Testis (tissue), 2 donors: Measurements from ENCODE around the gene ZNF660.

Experiments
- POLR2A ChIP-seq: fragments of 450-650 bp; IDR thresholded peaks from one replicate; pipeline ENCODE4 v1.6.1; 2017; ENCODE audit warnings: antibody characterized with exemption, mild to moderate bottlenecking, moderate library complexity
- TF ChIP-seq, protein P1 (sequence below), 3 experiments: fragments of 450-650 bp in 2 of 3; fragments of 200-600 bp in 1 of 3; sonication (generic) in 1 of 3; IDR thresholded peaks; one replicate each; pipeline ENCODE4 v1.5.1; 2016 to 2019; ENCODE audit warnings: antibody characterized with exemption in 3 of 3, mild to moderate bottlenecking in 2 of 3, moderate library complexity in 1 of 3

DNA sequence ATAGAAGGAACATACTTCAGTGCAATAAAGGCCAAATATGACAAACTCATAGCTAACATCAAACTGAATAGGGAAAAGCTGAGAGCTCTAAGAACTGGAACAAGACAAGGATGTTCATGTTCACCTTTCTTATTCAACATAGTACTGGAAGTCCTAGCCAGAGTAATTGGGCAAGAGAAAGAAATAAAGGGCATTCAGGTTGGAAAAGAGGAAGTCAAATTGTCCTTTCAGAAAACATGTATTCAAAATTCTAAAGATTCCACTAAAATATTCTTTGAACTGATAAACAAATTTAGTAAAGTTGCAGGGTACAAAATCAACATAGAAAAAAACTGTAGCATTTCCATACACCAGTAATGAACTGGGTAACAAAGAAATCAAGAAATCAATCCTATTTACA is 27.9 kb downstream of the ZNF660 start:
- TF ChIP-seq, protein P1, sequence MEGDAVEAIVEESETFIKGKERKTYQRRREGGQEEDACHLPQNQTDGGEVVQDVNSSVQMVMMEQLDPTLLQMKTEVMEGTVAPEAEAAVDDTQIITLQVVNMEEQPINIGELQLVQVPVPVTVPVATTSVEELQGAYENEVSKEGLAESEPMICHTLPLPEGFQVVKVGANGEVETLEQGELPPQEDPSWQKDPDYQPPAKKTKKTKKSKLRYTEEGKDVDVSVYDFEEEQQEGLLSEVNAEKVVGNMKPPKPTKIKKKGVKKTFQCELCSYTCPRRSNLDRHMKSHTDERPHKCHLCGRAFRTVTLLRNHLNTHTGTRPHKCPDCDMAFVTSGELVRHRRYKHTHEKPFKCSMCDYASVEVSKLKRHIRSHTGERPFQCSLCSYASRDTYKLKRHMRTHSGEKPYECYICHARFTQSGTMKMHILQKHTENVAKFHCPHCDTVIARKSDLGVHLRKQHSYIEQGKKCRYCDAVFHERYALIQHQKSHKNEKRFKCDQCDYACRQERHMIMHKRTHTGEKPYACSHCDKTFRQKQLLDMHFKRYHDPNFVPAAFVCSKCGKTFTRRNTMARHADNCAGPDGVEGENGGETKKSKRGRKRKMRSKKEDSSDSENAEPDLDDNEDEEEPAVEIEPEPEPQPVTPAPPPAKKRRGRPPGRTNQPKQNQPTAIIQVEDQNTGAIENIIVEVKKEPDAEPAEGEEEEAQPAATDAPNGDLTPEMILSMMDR (IDR thresholded peaks at IDR 0.05): no peak
- TF ChIP-seq POLR2A: no peak
